Measurements from ENCODE around the gene SLC37A1. TPM values are rescaled to one million over a fixed set of nuclear protein-coding genes. Genes with fewer than 3 reads are reported as not detected.
"Not testable (repeated sequence)": the region's sequence is repeated elsewhere in the genome, so short reads cannot be mapped to it uniquely, and the experiment has no call there.

Gene SLC37A1
- 6.7 TPM for total RNA-seq
- long read RNA-seq, partial matches to known transcripts: 1 of 18 reads
- long read RNA-seq, other reads (novel, unspliced or antisense): 16 of 18 reads

- intact Hi-C loops (cut with DNase I): no loop called here
- no peak for DNase-seq (ENCODE audit: low spot score)
These were observed at the start of gene SLC37A1 for GRCh38 chr21:42513151-42513984. TSS of gene SLC37A1 (plus strand) at chr21:42513852. CDS start at chr21:42518455, 4,603 bp downstream.

- intact Hi-C loops (cut with DNase I): no loop called here
- DNase-seq (ENCODE audit: low spot score): peak; percentile 74
These were observed 49.7 kb upstream of the SLC37A1 start for GRCh38 chr21:42463861-42464515.

- DNase-seq (ENCODE audit: low spot score): no peak
- intact Hi-C loops (cut with DNase I): no loop called here
These were observed 48.4 kb upstream of the SLC37A1 start for GRCh38 chr21:42465008-42465802.

GRCh38 chr21:42465803-42466127 is 47.9 kb upstream of the SLC37A1 start:
- peak; percentile 41 for DNase-seq (ENCODE audit: low spot score)
- intact Hi-C loops (cut with DNase I): no loop called here

GRCh38 chr21:42466700-42467099 is 47.0 kb upstream of the SLC37A1 start:
- intact Hi-C loops (cut with DNase I): no loop called here
- peak; percentile 47 for DNase-seq (ENCODE audit: low spot score)

GRCh38 chr21:42467140-42467983 is 46.3 kb upstream of the SLC37A1 start:
- peak; percentile 39 for DNase-seq (ENCODE audit: low spot score)
- intact Hi-C loops (cut with DNase I): no loop called here

GRCh38 chr21:42468491-42469131 is 45.0 kb upstream of the SLC37A1 start:
- intact Hi-C loops (cut with DNase I): no loop called here
- no peak for DNase-seq (ENCODE audit: low spot score)

GRCh38 chr21:42469272-42469671 is 44.4 kb upstream of the SLC37A1 start:
- intact Hi-C loops (cut with DNase I): no loop called here
- DNase-seq (ENCODE audit: low spot score): no peak

- DNase-seq (ENCODE audit: low spot score): peak; percentile 14
- intact Hi-C loops (cut with DNase I): not testable (repeated sequence)
These were observed 43.9 kb upstream of the SLC37A1 start for GRCh38 chr21:42469726-42470125.

- intact Hi-C loops (cut with DNase I): no loop called here
- DNase-seq (ENCODE audit: low spot score): peak; percentile 57
These were observed 42.4 kb upstream of the SLC37A1 start for GRCh38 chr21:42471206-42471605.

GRCh38 chr21:42471716-42472330 is 41.8 kb upstream of the SLC37A1 start:
- intact Hi-C loops (cut with DNase I): no loop called here
- peak; percentile 61 for DNase-seq (ENCODE audit: low spot score)

GRCh38 chr21:42472521-42472920 is 41.1 kb upstream of the SLC37A1 start:
- intact Hi-C loops (cut with DNase I): no loop called here

GRCh38 chr21:42473498-42474042 is 40.1 kb upstream of the SLC37A1 start:
- intact Hi-C loops (cut with DNase I): no loop called here
- DNase-seq (ENCODE audit: low spot score): no peak

More at GRCh38 chr21:42472521-42472920, 41.1 kb upstream of the SLC37A1 start:
- DNase-seq (ENCODE audit: low spot score): peak; percentile 54

- DNase-seq (ENCODE audit: low spot score): no peak
- intact Hi-C loops (cut with DNase I): no loop called here
These were observed 39.4 kb upstream of the SLC37A1 start for GRCh38 chr21:42474043-42474831.

GRCh38 chr21:42475036-42475435 is 38.6 kb upstream of the SLC37A1 start:
- intact Hi-C loops (cut with DNase I): no loop called here

GRCh38 chr21:42475526-42476387 is 37.9 kb upstream of the SLC37A1 start:
- DNase-seq (ENCODE audit: low spot score): no peak
- intact Hi-C loops (cut with DNase I): no loop called here

More at GRCh38 chr21:42475036-42475435, 38.6 kb upstream of the SLC37A1 start:
- no peak for DNase-seq (ENCODE audit: low spot score)

Measured in cardiac septum (tissue), 1 donor.